ENCODE results near the gene IL4R.
"Not testable (repeated sequence)": the region's sequence is repeated elsewhere in the genome, so short reads cannot be mapped to it uniquely, and the experiment has no call there.

Gene IL4R

DNA sequence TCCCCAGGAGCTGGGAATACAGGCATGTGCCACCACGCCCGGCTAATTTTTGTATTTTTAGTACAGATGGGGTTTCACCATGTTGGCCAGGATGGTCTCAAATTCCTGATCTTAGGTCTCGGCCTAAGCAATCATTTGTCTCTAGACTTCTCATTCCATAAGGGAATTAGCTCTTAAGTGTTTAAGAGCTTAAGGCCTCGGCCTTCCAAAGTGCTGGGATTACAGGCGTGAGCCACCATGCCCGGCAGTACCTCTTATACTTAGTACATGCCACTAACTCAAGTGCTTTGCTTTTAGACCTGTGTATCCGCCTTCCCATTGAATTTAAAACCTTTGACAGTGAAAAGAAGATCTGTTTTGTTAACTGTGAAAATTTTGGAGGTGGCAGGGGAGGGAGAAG is 71.6 kb downstream of the IL4R start:
- no peak for DNase-seq

DNA sequence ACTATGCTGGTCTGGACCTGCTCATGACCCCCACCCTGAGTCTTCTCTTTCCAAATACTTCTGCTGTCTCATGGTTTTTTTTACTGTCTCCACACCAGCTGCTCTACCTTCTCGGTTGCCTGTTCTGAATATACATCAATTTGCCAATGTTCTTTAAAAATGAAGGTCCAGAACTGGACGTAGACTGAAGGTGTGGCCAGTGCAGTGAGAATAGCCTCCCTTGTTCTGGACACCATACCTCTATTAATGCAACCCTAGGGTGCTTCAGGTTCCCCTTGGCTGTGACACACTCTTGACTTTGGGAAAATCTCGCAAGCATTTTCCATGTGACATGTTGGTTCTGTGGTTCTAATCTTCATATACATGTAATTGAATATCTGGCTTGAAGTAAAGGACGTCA is 72.9 kb downstream of the IL4R start:
- DNase-seq: no peak

DNA sequence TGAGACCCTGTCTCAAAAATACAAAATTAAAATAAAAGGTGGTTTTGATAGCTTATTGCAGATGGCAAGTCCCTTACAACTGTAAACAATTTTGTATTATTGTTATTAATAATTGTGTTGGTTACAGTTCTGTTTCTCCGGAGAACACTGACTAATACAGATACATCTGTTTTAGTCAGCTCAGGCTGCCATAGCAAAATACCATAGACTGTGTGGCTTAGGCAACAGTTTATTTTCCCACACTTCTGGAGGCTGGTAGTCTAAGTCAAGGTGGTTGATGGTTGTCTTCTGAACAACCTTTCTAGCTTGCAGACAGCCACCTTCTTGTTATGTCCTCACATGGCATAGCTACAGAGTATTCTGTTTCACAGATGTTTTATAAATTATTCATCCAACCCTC is 74.0 kb downstream of the IL4R start:
- no peak for DNase-seq

DNA sequence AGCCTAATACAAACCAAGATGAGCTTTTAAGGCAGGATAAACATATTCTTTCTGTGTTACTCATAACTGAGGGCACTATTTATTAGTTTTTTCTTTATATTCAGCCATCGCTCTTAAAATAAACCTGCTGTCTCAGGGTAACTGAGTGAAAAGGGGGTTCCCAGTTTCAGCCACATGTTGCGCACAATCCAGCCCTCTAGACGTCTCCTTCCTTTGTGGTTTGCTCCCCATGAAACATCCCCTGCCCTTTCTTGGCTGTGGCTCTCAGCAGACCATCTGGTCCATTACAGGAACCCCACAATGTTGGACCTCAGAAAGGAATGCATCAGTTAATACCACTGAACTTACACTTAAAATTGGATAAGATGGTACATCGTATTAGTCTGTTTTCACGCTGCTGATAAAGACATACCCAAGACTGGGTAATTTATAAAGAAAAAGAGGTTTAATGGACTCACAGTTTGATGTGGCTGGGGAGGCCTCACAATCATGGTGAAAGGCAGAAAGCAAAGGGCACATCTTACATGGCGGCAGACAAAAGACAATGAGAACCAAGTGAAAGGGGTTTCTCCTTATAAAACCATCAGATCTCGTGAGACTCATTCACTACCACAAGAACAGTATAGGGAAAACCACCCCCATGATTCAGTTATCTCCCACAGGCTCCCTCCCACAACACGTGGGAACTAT is 75.6 kb downstream of the IL4R start:
- no peak for DNase-seq

DNA sequence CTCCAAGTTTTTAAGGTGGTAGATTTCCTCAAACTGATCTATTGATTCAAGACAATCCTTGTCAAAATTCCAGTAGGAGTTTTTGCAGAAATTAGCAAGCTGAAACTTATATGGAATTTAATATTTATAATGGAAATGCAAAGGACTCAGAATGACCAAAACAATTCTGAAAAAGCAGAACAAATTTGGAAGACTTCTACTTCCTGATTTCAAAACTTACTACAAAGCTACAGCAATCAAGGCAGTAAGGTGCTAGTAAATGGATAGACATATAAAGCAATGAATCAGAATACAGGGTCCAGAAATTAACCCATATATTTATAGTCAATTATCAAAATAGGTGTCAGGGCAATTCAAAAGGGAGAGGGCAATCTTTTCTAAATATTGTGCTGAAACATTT is 76.4 kb downstream of the IL4R start:
- no peak for DNase-seq

DNA sequence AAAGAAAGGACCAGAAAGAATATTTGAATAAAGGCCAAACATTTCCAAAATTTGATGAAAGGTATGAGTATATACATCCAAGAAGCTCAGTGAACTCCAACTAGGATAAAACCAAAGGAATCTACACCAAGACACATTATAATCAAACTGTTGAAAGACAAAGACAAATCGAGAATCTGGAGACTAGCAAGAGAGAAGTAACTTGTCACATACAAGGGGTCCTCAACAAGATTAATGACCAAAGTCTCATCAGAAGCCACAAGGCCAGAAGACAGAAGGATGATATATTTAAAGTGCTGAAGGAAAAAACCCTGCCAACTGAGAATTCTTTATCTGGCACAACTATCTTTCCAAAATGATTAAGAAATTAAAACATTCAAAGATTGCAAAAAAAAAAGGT is 78.9 kb downstream of the IL4R start:
- DNase-seq: no peak

DNA sequence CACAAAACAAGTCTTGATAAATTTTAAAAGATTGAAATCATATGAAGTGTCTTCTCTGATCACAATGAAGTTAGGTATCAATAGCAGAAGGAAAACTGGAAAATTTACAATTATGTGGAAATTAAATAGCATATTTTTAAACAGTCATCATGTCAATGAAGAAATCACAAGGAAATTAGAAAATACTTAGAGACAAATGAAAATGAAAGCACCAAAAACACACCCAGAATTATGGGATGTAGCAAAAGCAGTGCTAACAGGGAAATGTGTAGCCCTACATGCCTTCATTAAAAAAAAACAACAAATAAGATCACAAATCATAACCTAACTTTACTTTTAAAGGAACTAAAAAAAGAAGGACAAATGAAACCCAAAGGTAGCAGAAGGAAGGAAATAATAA is 80.7 kb downstream of the IL4R start:
- DNase-seq: no peak

DNA sequence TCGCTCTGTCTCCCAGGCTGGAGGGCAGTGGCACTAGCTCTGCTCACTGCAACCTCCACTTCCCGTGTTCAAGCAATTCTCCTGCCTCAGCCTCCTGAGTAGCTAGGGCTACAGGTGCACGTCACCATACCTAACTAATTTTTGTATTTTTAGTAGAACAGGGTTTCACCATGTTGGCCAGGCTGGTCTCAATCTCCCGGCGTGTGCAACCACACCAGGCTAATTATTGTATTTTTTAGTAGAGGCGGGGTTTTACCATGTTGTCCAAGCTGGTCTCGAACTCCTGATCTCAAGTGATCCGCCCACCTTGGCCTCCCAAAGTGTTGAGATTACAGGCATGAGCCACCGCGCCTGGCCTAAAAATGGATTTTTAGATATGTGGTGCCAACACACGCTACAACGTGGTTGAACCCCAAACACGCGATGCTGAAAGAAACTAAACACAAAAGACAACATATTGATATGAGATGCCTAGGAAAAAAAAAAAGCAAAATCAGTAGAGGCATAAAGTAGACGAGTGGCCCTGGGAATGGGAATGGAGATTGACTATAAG is 84.6 kb downstream of the IL4R start:
- not testable (repeated sequence) for DNase-seq

DNA sequence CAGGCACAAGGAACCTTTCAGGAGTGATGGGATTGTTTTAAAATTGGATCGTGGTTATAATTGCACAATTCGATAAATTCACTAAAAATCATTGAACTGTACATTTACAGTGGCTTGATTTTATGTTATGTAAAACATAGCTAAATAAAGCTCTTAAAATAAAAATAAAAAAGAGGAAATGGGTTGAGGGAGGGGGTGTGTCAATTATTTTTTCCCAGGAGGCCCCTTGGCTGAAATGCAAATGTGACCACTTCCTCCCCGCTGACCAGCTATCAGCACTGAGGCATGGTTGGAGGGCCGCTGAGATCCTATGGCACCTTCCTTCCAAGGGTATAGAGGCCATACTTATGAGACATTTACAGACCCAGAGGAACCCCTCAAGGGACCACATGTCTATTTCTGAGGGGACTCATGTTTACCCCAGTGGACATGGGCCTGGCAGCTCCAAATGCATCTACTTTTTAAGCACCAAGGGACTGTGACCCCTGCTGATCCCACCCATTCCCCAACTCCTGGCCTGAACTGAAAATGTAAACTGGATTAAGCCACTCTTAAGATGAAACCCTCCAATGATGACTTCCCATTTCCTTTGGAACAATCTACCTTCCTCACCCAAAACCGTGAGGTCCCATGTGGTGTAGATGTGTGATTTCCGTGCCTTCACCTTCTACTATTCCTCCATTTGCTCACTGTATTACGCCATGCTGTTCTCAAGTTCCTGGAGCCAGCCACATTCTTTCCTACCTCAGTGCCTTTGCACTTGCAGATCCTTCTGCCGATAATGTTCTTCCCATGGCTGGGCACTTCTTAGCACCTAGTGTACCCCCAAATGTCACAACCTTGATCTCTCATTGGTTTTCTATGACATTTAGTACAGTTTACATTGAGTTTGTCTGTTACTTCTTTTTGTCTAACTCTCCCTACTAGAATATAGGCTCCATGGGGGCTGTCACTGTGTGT is 85.4 kb downstream of the IL4R start:
- no peak for DNase-seq

DNA sequence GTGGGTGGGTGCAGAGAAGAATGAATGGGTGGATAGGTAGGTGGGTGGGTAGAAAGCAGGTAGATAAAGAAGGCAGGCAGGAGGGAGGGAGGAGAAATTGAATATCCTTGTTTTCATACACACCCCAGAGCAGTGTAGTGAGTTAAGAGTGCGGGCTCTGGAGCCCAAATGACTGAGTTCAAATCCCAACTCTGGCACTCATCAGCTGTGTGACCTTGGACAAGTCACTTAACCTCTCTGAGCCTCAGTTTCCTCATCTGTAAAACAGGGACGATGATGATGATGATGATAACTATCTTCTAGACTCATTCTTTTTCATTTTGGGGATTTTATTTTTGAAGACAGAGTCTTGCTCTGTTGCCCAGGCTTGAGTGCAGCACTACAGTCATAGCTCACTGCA is 86.2 kb downstream of the IL4R start:
- DNase-seq: no peak

DNA sequence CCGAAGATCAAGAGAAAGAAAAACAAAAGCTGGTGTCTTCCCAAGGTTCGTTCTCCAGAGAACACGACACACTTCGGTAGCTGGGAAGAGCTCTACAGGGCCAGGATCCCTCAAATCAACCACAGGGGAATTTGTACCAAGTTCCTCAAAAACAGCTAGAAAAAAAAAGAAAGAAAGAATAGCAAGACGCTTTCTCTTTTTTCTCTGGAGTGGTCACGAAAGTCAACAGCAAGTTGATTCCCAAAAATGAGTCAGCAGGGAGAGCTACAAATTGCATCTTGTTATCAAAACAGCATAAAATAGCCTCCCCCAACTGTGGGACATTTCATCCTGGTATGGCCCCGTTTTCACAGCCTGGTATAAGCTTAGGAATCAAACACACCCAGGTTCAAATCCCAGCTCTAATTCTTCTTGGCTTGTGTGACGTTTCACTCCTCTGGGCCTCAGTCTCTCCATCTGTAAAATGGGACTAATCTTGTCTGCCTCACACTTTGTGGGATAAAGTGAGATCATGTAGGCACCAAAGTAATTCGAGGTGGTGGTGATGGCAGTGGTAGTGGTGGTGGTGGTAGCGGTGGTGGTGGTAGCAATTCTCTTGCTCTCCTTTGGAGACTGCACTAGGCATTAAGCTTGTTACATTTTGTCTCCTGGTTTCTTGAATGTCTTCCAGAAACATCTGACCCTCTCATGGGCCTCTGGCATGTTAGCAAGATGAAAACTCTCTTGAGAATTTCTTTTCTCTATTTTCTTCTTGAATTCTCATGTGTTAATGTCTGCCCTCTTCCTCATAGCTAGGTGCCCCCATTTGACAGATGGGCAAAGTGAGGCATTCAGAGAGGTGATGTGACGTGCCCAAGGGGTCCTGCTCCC is 87.2 kb downstream of the IL4R start:
- DNase-seq: no peak

DNA sequence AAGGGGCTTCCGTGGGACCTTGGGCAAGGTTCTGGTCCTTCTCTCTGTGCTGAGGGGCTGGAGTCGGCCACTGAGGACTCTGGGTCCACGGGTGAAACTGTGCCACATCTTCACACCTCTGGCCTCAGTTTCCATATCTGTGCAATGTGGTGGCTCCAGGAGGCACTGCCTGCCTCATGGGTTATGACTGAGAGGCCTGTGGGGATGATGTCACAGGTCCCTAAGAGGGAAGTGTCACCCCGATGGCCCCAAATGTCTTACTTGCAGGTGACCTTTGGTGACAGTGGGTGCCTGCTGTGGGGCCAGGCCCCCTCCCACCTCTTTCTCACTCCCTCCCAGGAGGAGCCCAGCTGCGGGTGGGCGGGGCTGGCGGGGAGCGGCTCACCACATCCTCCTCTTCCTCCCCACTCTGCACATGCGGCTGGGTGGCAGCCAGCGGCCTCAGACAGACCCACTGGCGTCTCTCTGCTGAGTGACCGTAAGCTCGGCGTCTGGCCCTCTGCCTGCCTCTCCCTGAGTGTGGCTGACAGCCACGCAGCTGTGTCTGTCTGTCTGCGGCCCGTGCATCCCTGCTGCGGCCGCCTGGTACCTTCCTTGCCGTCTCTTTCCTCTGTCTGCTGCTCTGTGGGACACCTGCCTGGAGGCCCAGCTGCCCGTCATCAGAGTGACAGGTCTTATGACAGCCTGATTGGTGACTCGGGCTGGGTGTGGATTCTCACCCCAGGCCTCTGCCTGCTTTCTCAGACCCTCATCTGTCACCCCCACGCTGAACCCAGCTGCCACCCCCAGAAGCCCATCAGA is 88.2 kb downstream of the IL4R start, which contains the start of gene IL21R:
Gene IL21R, plus strand, starts transcription at position 407 of the 801 bp plus-strand sequence. CDS start 27,898 bp downstream, outside the sequence.
- DNase-seq: no peak

DNA sequence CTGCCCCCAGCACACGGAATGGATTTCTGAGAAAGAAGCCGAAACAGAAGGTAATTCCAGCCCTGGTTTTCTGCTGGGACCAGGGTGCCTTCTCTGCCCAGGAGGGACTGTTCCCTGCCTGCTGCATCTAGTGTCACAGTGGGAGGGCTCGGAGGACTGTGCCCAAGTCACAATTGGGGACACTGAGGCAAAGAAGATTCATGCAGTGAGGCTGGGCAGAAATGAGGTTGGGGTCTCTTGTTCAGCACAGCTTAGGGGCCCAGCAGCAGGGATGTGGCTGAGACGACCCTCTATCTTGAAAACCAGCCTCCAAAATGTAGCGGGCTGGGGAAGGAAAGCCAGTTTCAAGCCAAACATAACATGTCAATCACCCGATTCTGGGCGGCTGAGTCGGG is 88.8 kb downstream of the IL4R start:
- no peak for DNase-seq

DNA sequence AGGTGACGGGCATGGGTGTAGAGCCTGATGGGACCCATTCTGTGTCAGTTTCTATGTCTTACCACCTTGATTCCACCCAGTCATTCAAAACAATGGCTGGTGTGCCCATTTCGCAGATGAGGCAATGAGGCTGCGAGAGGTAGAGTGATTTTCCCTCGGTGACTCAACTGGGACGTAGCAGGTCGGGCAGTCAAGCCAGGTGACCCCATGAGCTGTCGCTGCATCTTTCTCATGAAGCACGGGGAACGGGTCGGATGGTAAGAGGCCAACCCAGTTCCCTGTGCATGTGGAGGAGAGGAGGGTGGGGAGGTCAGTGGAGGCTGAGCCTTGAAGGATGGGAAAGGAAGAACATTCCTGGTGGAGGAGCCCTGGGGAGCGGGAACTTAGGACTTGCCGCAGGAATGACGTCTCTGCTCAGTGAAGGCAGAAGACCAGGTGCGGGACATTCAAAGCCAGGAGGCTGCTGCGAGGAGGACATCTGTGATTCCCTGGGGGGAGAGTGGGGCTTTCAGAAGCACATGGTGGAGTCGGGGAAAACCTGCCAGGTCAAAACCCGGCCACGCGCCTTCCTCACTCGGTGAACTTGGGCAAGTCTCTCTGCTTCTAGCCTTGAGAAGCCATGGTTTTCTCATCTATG is 89.3 kb downstream of the IL4R start:
- no peak for DNase-seq

DNA sequence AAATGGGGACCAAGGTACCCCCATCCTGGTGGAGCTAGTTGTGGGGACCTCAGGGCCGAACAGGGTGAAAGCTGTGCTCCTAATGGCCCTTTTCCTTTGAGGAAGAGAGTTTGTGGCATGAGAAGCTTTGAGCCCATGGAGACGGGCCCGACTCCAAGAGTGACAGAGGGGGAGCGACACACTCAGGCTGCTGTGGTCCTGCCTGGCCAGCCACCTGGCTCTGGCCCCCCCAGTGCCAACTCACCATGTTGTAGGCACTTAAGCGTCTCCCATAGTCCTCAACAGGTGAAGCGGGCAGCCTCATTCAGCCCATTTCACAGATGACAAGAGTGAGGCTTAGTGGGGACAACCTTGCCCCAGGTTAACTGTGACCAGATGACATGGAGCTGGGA is 89.8 kb downstream of the IL4R start:
- no peak for DNase-seq

DNA sequence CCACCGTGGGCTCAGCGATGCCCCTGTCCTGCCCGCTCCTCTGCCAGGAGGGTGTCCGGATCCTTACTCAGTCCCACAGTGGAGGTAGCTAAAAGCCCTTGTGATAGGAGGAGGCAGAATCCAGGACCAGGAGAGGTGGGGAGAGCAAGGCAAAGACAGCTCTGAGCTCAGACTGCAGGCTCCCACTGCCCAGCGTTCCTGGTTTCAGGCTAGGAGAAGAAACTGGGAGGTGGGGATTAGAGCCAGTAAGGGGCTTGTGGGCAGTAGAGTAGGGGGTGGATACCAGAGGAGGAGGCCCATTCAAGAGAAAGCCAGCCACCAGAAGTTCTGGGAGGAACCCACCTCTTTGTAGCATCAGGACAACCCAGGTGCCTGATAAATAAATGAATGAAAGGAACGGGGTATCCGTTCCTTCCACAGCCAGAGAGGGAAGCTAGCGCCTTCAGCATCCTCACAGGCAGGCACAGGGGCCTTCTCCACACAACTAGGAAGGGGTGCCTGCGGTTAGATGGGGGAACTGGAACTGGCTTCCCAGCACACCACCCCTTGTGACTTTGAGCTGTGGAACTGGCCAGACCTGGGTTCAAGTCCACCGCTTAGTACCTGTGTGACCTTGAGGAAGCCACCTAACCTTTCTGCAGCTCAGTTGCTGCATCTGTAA is 90.5 kb downstream of the IL4R start:
- DNase-seq: no peak

DNA sequence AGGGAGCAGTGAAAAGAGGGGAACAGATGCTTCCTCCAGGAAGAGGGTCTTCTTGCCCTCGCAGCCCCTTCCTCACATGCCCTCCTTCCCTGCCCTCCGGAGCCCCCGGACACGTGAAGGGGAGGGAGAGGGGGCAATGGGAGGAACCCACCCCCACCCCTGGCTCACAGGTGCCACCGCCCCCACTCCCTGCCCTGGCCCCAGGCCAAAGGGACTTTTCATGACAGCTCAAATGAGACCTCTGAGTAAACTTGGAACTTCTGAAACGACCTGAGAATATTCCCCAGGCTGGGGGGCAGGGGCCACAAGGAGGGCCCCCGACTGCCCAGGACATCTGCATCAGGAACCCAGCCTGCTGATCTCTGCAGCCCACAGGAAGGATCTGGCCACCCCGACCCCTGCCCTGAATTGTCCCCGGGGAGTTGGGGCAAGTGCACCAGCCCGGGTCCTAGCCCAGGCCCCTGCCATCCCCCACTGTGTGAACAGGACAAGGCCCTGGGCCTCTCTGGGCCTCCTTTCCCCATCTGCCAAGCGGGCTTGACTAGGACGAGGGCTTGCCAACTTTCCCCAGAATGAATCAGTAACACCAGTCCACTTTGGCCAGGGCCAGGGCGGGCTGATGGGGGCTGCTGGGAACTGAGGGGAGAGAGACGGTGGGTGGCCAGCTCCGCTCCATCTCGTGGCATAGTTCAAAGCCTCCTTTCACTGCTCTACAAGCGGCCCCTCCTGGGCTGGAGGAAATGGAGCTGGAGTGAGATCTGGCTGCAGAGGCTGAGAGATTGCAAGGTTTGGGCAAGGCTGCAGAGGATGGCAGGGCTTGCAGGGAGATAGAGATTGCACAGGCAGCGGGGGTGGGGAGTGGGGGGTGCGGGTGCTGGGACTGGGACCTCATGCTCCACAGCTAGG is 92.0 kb downstream of the IL4R start:
- DNase-seq: no peak

DNA sequence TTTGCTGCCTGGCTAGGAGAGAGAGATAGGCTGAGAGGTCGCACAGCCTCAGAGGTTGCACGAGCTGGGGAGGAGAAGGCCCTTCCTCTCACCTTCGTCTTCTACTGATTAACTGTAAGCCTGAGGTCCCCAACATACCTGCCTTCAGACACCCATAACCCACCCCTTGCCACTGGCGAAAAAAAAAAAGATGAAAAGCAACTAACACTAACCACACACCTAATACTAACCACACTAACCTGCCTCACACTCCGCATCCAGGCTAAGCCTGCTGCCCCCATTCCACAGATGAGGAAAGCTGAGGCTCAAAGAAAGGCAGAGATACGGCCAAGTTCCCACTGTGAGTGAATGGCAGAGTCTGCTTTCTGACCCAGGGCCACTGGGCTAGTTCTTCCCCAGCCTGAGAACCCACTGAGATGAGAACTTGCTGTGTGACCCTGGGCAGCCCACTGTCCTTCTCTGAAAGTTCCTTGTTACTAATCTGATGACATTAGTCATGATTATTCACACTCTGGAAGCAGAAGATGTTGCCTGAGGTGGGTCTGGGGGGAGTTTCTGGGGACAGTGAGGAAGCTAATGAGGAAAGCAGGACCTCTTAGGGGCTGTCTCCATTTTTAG is 92.8 kb downstream of the IL4R start:
- DNase-seq: no peak

DNA sequence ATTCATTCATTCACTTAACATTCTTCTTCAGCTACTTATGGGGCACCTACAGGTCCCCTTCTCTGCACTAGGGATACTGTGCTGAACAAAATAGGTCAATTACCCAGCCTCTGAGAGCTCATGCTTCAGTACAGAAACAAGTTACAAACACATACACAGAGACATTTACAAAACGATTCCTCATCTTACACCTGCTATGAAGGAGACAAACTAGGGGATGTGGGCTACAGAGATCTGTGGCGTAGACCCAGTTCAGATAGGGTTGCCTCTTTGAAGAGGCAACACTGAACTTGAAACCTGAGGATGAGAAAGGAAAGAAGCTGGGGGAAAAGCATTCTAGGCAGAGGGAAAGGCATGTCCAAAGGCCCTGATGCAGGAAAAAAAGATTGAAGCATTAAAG is 93.4 kb downstream of the IL4R start:
- no peak for DNase-seq
